C4-2B (cell line): ENCODE data around the gene ARSB.

Source experiments
- H3K27ac ChIP-seq: fragments of 450-650 bp; 2 replicates; pipeline ENCODE4 v1.5.1; 2017
- CTCF ChIP-seq: fragments of 450-650 bp; conservative IDR thresholded peaks from 2 replicates; pipeline ENCODE4 v1.5.1; 2017; ENCODE audit warnings: mild to moderate bottlenecking
- ZFX ChIP-seq: fragments of 450-650 bp; IDR thresholded peaks from 2 replicates; pipeline ENCODE4 v1.6.1; 2017

ARSB gene

GRCh38 chr5:78845470-78845869, 139.6 kb downstream of the ARSB start:
- TF ChIP-seq CTCF = no peak
- no peak for TF ChIP-seq ZFX
- no peak overlapping the region for H3K27ac ChIP-seq

DNA sequence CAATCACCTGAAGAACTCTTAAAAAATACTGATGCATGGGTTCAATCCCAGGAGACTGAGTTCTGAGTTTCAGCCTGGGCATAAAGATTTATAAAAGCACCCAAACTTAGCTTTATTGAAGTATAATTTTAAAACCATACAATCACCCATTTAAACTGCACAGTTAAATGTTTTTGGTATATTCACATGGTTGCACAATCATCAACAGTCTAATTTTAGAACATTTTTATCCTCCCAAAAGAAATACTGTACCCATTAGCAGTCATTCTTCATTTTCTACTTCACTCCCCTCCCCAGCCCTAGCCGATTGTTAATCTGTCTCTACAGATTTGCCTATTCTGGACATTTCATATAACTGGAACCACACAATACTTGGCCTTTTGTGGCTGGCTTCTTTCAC, 141.7 kb downstream of the ARSB start:
- no peak for TF ChIP-seq ZFX
- no peak for TF ChIP-seq CTCF
- H3K27ac ChIP-seq = no peak overlapping the region

DNA sequence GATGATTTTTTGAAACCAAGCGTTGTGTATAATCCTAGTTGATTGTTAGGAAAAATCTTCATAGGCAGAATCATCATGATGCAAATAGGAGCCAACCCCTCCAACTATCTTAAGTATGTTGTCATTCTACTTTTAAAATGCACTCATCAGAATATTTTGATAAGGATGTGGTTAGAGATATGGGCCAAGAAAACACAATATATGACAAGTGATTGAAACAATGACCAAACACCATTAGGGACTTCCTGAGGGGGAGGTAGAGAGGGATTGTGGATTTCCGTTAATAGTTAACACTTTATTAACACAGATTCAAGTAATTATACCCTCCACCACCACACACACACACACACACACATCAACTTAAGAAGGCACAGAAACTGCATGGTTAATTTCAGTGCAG, 143.3 kb downstream of the ARSB start:
- H3K27ac ChIP-seq = no peak overlapping the region
- TF ChIP-seq CTCF = no peak
- no peak for TF ChIP-seq ZFX

GRCh38 chr5:78838753-78839152, 146.4 kb downstream of the ARSB start:
- no peak for TF ChIP-seq ZFX
- TF ChIP-seq CTCF = no peak
- H3K27ac ChIP-seq = no peak overlapping the region

DNA sequence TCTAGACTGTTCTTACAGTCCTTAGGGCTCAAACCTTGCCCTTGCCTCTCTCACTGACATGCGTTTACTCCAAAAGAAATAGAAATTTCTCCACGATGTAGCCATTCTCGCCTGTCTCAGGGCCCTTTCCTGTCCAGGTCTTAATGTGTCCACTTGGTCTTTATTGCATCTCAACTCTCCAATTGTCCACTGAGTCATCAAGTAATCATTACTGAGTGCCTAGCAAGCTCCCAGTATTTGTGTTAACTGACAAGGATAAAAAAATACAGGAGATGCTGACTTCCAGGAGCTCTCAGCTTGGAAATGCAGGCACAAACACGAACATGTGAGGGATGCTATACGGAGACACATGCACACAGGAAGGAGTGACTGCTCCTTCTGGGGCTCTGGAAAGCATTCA, 147.3 kb downstream of the ARSB start:
- no peak for TF ChIP-seq CTCF
- H3K27ac ChIP-seq = no peak overlapping the region

DNA sequence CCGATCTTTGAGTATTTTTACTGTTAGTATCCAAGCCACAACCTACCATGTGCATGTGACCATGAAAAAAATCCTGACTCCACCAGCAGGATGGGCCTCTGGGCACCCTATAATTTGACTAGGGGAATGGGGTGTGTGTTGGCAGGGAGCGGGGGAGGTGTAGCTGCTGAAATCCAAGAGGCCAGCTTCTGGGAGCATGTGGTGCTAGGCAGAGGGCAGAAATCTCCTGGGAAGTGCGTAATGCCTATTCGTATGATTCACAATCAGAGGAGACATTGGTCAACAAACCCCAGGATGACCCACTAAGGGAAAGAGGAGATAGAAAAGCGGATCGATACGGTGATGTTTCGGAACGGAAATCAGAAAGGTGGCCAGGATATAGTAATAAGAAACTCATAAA, 149.9 kb downstream of the ARSB start:
- no peak overlapping the region for H3K27ac ChIP-seq
- TF ChIP-seq CTCF (no peak), ZFX (no peak)

GRCh38 chr5:78833284-78833683, 151.8 kb downstream of the ARSB start:
- TF ChIP-seq ZFX (no peak), CTCF (no peak)

More at GRCh38 chr5:78833284-78833683, 151.8 kb downstream of the ARSB start:
- H3K27ac ChIP-seq = no peak overlapping the region
